K562 (cell line): ENCODE results near the gene MEX3C. TPM values are rescaled to one million over a fixed set of nuclear protein-coding genes. Genes with fewer than 3 reads are reported as not detected.

Experiments
- ATAC-seq: fragments of 200-7000 bp; cut with Tn5 transposase; 3 replicates; pipeline ENCODE4 v1.9.1; 2020; ENCODE audit warnings: moderate library complexity
- BruUV-seq: library from RNA; stranded (reverse); fragments of 400-500 nt; replicated peaks from 2 replicates; lab custom pipeline; 2021; lab: Mats Ljungman, UMichigan
- CTCF ChIA-PET: fragments of 300-600 bp; formaldehyde crosslinking; extraction: SDS; loops from one replicate; lab custom pipeline; 2021; ENCODE audit warnings: low intra/inter-chr PET ratio; lab: Yijun Ruan, JAX
- POLR2A ChIA-PET: fragments of 300-600, 350-650 bp; sonication (Branson Sonifier 250); formaldehyde crosslinking; extraction: SDS; loops from one replicate; lab custom pipeline; 2021; ENCODE audit warnings: antibody characterized with exemption, inconsistent platforms; lab: Yijun Ruan, JAX
- DNase-seq, 4 experiments: peaks; one replicate each; pipeline versions ENCODE4 v3.0.0 to v3.0.0-alpha.2; 2011 to 2018; ENCODE audit warnings: low spot score in 3 of 4, mixed read lengths in 3 of 4; ENCODE audit errors: extremely low read depth in 1 of 4
- FAIRE-seq: peaks from 2 replicates; lab custom pipeline; 2011; peaks lifted over from hg19 to GRCh38; lab: Jason Lieb, UNC
- H2AFZ ChIP-seq: 2 replicates; pipeline ENCODE4 v1.6.0; 2011; ENCODE audit warnings: low read depth, low read length, control low read depth, inconsistent platforms
- H3K27ac ChIP-seq: fragments of 200-600 bp; 3 replicates; pipeline ENCODE4 v1.8.0; 2011; ENCODE audit warnings: low read depth, mild to moderate bottlenecking, control low read depth, inconsistent platforms, low read length, moderate library complexity, mixed read lengths; ENCODE audit errors: extremely low read depth
- H3K27me3 ChIP-seq, 2 experiments: fragments of 300-600 bp in 1 of 2; 2 replicates in 1 of 2; 3 replicates in 1 of 2; pipeline versions ENCODE4 v1.6.0 to v1.8.0; 2011; ENCODE audit warnings: inconsistent platforms in 2 of 2, low read length in 2 of 2, mild to moderate bottlenecking in 1 of 2, mixed read lengths in 1 of 2, moderate library complexity in 1 of 2; ENCODE audit not compliant: control insufficient read depth in 2 of 2, insufficient read depth in 2 of 2
- H3K36me3 ChIP-seq: fragments of 300-600 bp; 3 replicates; pipeline ENCODE4 v1.8.0; 2011; ENCODE audit warnings: mild to moderate bottlenecking, low read length, inconsistent platforms; ENCODE audit not compliant: control insufficient read depth, insufficient read depth
- H3K4me1 ChIP-seq, 2 experiments: fragments of 200-600 bp in 1 of 2; replicated peaks in 1 of 2; 2 replicates in 1 of 2; 3 replicates in 1 of 2; pipeline versions ENCODE4 v1.5.1 to v1.8.0; 2011; ENCODE audit warnings: inconsistent platforms in 2 of 2, low read length in 2 of 2, mild to moderate bottlenecking in 1 of 2, mixed read lengths in 1 of 2, moderate library complexity in 1 of 2; ENCODE audit not compliant: control insufficient read depth in 2 of 2, insufficient read depth in 2 of 2
- H3K4me2 ChIP-seq: 2 replicates; pipeline ENCODE4 v1.6.1; 2011; ENCODE audit warnings: low read length, control low read depth, inconsistent platforms, mixed read lengths; ENCODE audit not compliant: insufficient read depth
- H3K4me3 ChIP-seq: fragments of 200-600 bp; sonication (generic), shearing (Covaris generic); 2 replicates; pipeline ENCODE4 v1.5.1; 2016; ENCODE audit warnings: control low read depth, inconsistent platforms
- H3K79me2 ChIP-seq: fragments of 200-600 bp; 3 replicates; pipeline ENCODE4 v1.8.0; 2011; ENCODE audit warnings: low read length, inconsistent platforms; ENCODE audit not compliant: control insufficient read depth, insufficient read depth
- H3K9ac ChIP-seq, 2 experiments: 2 replicates each; pipeline versions ENCODE4 v1.6.0 to v1.6.1; 2011; ENCODE audit warnings: low read depth in 2 of 2, low read length in 2 of 2, control low read depth in 1 of 2, inconsistent platforms in 1 of 2, mild to moderate bottlenecking in 1 of 2, mixed read lengths in 1 of 2; ENCODE audit not compliant: insufficient read depth in 1 of 2
- H3K9me1 ChIP-seq: one replicate; pipeline ENCODE4 v1.6.0; 2011; ENCODE audit warnings: inconsistent platforms, mild to moderate bottlenecking, low read length, moderate library complexity; ENCODE audit not compliant: control insufficient read depth, insufficient read depth
- H3K9me3 ChIP-seq: replicated peaks from 2 replicates; pipeline ENCODE4 v1.5.1; 2011; ENCODE audit warnings: low read depth, low read length, inconsistent platforms; ENCODE audit not compliant: control insufficient read depth, insufficient read depth
- H4K20me1 ChIP-seq: replicated peaks from 2 replicates; pipeline ENCODE4 v1.6.1; 2011; ENCODE audit warnings: low read length, inconsistent platforms, mixed read lengths; ENCODE audit not compliant: control insufficient read depth, insufficient read depth
- ARHGAP35 ChIP-seq: fragments of 450-650 bp; IDR thresholded peaks from 2 replicates; pipeline ENCODE4 v1.6.1; 2018; ENCODE audit not compliant: partially characterized antibody
- ATF7 ChIP-seq: fragments of 450-650 bp; IDR thresholded peaks from 2 replicates; pipeline ENCODE4 v1.7.1; 2014; ENCODE audit warnings: mild to moderate bottlenecking, moderate library complexity
- BHLHE40 ChIP-seq: IDR thresholded peaks from 2 replicates; pipeline ENCODE4 v1.6.1; 2011; ENCODE audit warnings: low read length, improper control_type of control experiment
- CREM ChIP-seq: IDR thresholded peaks from 2 replicates; pipeline ENCODE4 v1.6.1; 2014; ENCODE audit warnings: antibody characterized with exemption, low read depth
- ELF2 ChIP-seq: fragments of 250-450 bp; sonication (Bioruptor Pico); IDR thresholded peaks from 2 replicates; pipeline ENCODE4 v1.5.0; 2021; ENCODE audit warnings: mild to moderate bottlenecking
- ELF4 ChIP-seq: fragments of 450-650 bp; formaldehyde crosslinking; IDR thresholded peaks from 2 replicates; pipeline ENCODE4 v1.4.0; 2022; ENCODE audit warnings: missing genetic modification characterization
- FOSL1 ChIP-seq: fragments of 200-800 bp; sonication (Bioruptor generic); conservative IDR thresholded peaks from 2 replicates; pipeline ENCODE4 v1.6.1; 2016; ENCODE audit warnings: missing genetic modification characterization, missing compliant biosample characterization
- JUN ChIP-seq, 2 experiments: sonication (generic) in 1 of 2; formaldehyde crosslinking in 1 of 2; IDR thresholded peaks; 2 replicates each; pipeline versions ENCODE4 v1.6.1 to v1.8.0; 2012 to 2022; ENCODE audit warnings: borderline replicate concordance in 2 of 2, mild to moderate bottlenecking in 2 of 2, improper control_type of control experiment in 1 of 2, low read depth in 1 of 2, low read length in 1 of 2, missing genetic modification reagents in 1 of 2
- JUND ChIP-seq, 2 experiments: IDR thresholded peaks; 2 replicates in 1 of 2; 3 replicates in 1 of 2; pipeline ENCODE4 v1.6.1; 2011; ENCODE audit warnings: borderline replicate concordance in 2 of 2, low read depth in 2 of 2, low read length in 2 of 2, improper control_type of control experiment in 1 of 2, missing biosample characterization in 1 of 2, missing genetic modification characterization in 1 of 2, missing genetic modification reagents in 1 of 2
- PRDM10 ChIP-seq: fragments of 450-650 bp; IDR thresholded peaks from 2 replicates; pipeline ENCODE4 v1.6.1; 2018; ENCODE audit not compliant: partially characterized antibody
- RFX1 ChIP-seq: fragments of 450-650 bp; IDR thresholded peaks from 2 replicates; pipeline ENCODE4 v1.6.1; 2016; ENCODE audit warnings: mild to moderate bottlenecking, moderate library complexity
- SIX5 ChIP-seq, 2 experiments: IDR thresholded peaks; 2 replicates each; pipeline ENCODE4 v1.6.1; 2011; ENCODE audit warnings: low read length in 2 of 2, borderline replicate concordance in 1 of 2, low read depth in 1 of 2, mild to moderate bottlenecking in 1 of 2, moderate library complexity in 1 of 2; ENCODE audit not compliant: insufficient read depth in 1 of 2
- SMARCA4 ChIP-seq: fragments of 450-650 bp; IDR thresholded peaks from 2 replicates; pipeline ENCODE4 v1.6.1; 2016
- TFAM ChIP-seq: fragments of 250-450 bp; sonication (Bioruptor Pico); conservative IDR thresholded peaks from 2 replicates; pipeline ENCODE4 v1.5.0; 2021; ENCODE audit warnings: mild to moderate bottlenecking, moderate library complexity
- TOE1 ChIP-seq, 2 experiments: fragments of 450-650 bp in 1 of 2; sonication (generic) in 1 of 2; formaldehyde crosslinking in 1 of 2; IDR thresholded peaks; 2 replicates each; pipeline versions ENCODE4 v1.7.1 to v1.8.0; 2016 to 2022; ENCODE audit warnings: borderline replicate concordance in 2 of 2, mild to moderate bottlenecking in 2 of 2, antibody characterized with exemption in 1 of 2, inconsistent platforms in 1 of 2, low read depth in 1 of 2, missing genetic modification reagents in 1 of 2, moderate library complexity in 1 of 2
- ZNF589 ChIP-seq: fragments of 200-800 bp; sonication (Bioruptor generic); IDR thresholded peaks from 2 replicates; pipeline ENCODE4 v1.6.1; 2016; ENCODE audit warnings: low read depth, missing genetic modification characterization, missing compliant biosample characterization
- ZNF766 ChIP-seq: fragments of 200-800 bp; sonication (Bioruptor generic); conservative IDR thresholded peaks from 2 replicates; pipeline ENCODE4 v1.6.1; 2016; ENCODE audit warnings: missing genetic modification characterization, missing compliant biosample characterization
- WGBS: fragments of 100-300 bp; shearing (Covaris generic); methylation state at CpG from one replicate; pipeline ENCODE4 v1.1.6; 2016; ENCODE audit warnings: low coverage, mixed read lengths; ENCODE audit not compliant: insufficient coverage; ENCODE audit errors: missing lambda C conversion rate; 5-methylcytosine and 5-hydroxymethylcytosine counted together
- in situ Hi-C: fragments of 300-500 bp; cut with MboI; formaldehyde crosslinking; loops from 4 replicates; pipeline ENCODE4 v1.15.0; 2018; ENCODE audit warnings: inconsistent platforms, mixed read lengths
- intact Hi-C: fragments of 100-400 bp; cut with micrococcal nuclease; formaldehyde crosslinking; loops from 2 replicates; pipeline ENCODE4 v1.14.2; 2022
- polyA plus RNA-seq, 8 experiments: library from polyadenylated mRNA; depleted of rRNA in 4 of 8; stranded (reverse) in 5 of 8; unstranded in 3 of 8; fragments of >200 nt; fragmentation: Nextera tagmentation in 2 of 8; fragmentation: Illumina TruSeq in 1 of 8; extraction: Ambion mirVana in 2 of 8; extraction: Trizol in 1 of 8; gene quantifications; 2 replicates each; pipeline versions ENCODE4 v1.2.1 to v1.2.3, GENCODE V29; 2011 to 2014; ENCODE audit warnings: inconsistent platforms in 1 of 8, missing spikeins in 1 of 8
- total RNA-seq, 7 experiments: library from RNA; depleted of rRNA in 6 of 7; stranded (reverse); fragments of >200 nt in 6 of 7; fragmentation: Illumina TruSeq in 2 of 7; extraction: Trizol in 2 of 7; gene quantifications; 2 replicates each; pipeline versions ENCODE4 v1.2.1 to v1.2.3, GENCODE V29; 2011 to 2021; ENCODE audit warnings: low replicate concordance in 1 of 7
- TF ChIP-seq, protein P1 (sequence below): sonication (generic); IDR thresholded peaks from 2 replicates; pipeline ENCODE4 v1.6.1; 2016

MEX3C gene
- total and polyA plus RNA-seq, 9 of the 15 experiments (the other 6 are each of a cell fraction or from before 2014, with no cell fraction given): 2.4 to 14.2 (median 10.6) TPM

GRCh38 chr18:51236225-51236624, 38.7 kb upstream of the MEX3C start:
- intact Hi-C loops: no loop called here
- BruUV-seq: no TSS peak
- no peaks in the 10 kb centered on the region for H3K36me3 ChIP-seq
- H4K20me1 ChIP-seq: no peaks in the 10 kb centered on the region
- DNase-seq: peak; percentile 21 to 37 (median 24)
- H2AFZ ChIP-seq: no peak overlapping the region
- H3K4me1 ChIP-seq: 0 out of 5 replicates have a peak, but pooled peaks cover 0 to 9% of the 10 kb centered on the region in 2 experiments
- H3K4me2 ChIP-seq: no peak overlapping the region
- no peaks in the 10 kb centered on the region for H3K79me2 ChIP-seq
- CTCF ChIA-PET: no interaction called here
- peak; percentile 87 for ATAC-seq
- in situ Hi-C loops: no loop called here
- no peak overlapping the region for H3K27ac ChIP-seq
- 5% methylated on average over 2 of the region's 2 CpGs for WGBS
- H3K9ac ChIP-seq: no peak overlapping the region
- no peaks in the 10 kb centered on the region for H3K9me1 ChIP-seq
- FAIRE-seq: no peak
- no peaks in the 10 kb centered on the region; a peak in 2 of 5 replicates for H3K27me3 ChIP-seq
- H3K9me3 ChIP-seq: no peaks in the 10 kb centered on the region
- no peak overlapping the region for H3K4me3 ChIP-seq
- POLR2A ChIA-PET: interaction anchor here (1.5 kb wide), 1 partner anchor 9 kb away, joined by 3 read pairs; no protein-coding TSS in a partner anchor
- TF ChIP-seq TFAM: no peak
- no peak for TF ChIP-seq SIX5 (IDR thresholded peaks at IDR 0.05; ENCODE audit: borderline replicate concordance in 1 of 2, insufficient read depth in 1 of 2, low read depth in 1 of 2, low read length in 2 of 2)
- no peak for TF ChIP-seq ARHGAP35
- TF ChIP-seq, protein P1, sequence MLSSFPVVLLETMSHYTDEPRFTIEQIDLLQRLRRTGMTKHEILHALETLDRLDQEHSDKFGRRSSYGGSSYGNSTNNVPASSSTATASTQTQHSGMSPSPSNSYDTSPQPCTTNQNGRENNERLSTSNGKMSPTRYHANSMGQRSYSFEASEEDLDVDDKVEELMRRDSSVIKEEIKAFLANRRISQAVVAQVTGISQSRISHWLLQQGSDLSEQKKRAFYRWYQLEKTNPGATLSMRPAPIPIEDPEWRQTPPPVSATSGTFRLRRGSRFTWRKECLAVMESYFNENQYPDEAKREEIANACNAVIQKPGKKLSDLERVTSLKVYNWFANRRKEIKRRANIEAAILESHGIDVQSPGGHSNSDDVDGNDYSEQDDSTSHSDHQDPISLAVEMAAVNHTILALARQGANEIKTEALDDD: no peak
- TF ChIP-seq SMARCA4: peak; percentile 21; the same call in 1 of the 2 replicates
- peak; percentile 86 for TF ChIP-seq JUND (IDR thresholded peaks at IDR 0.05; ENCODE audit: borderline replicate concordance, low read depth, low read length)
- TF ChIP-seq JUND (tag; IDR thresholded peaks at IDR 0.05; ENCODE audit: borderline replicate concordance, low read depth, low read length): peak; percentile 64; the same call in 1 of the 3 replicates
- no peak for TF ChIP-seq TOE1 (IDR thresholded peaks at IDR 0.05; ENCODE audit: borderline replicate concordance)
- TF ChIP-seq TOE1 (CRISPR knock-in tag; IDR thresholded peaks at IDR 0.05; ENCODE audit: borderline replicate concordance, low read depth): no peak
- TF ChIP-seq CREM: 0 out of 2 replicates have a peak, but pooled peaks have one; percentile 12
- TF ChIP-seq FOSL1 (tag): peak; percentile 82
- TF ChIP-seq ELF4 (CRISPR knock-in tag): no peak
- 0 out of 2 replicates have a peak, but pooled peaks have one; percentile 40 for TF ChIP-seq ZNF766 (CRISPR knock-in tag)
- TF ChIP-seq ATF7: 0 out of 2 replicates have a peak, but pooled peaks have one; percentile 29
- 0 out of 2 replicates have a peak, but pooled peaks have one; percentile 26 for TF ChIP-seq JUN (IDR thresholded peaks at IDR 0.05; ENCODE audit: borderline replicate concordance, low read depth, low read length)
- TF ChIP-seq JUN (CRISPR knock-in tag; IDR thresholded peaks at IDR 0.05; ENCODE audit: borderline replicate concordance): no peak
- no peak for TF ChIP-seq BHLHE40
- peak; percentile 70; the same call in 1 of the 2 replicates for TF ChIP-seq ZNF589 (CRISPR knock-in tag)
- TF ChIP-seq PRDM10: no peak
- TF ChIP-seq RFX1: no peak
- TF ChIP-seq ELF2 (CRISPR knock-in tag): no peak
